Activated CD8-positive, alpha-beta memory T cell treated with anti-CD3 and anti-CD28 coated beads for 36 hours (primary cell): ENCODE data around the gene TMUB2. TPM values are rescaled to one million over a fixed set of nuclear protein-coding genes. Genes with fewer than 3 reads are reported as not detected.
"Not testable (repeated sequence)": the region's sequence is repeated elsewhere in the genome, so short reads cannot be mapped to it uniquely, and the experiment has no call there.

ENCODE experiments used
- CTCF ChIA-PET: fragments of 350-600 bp; sonication (Branson Sonifier 250); formaldehyde crosslinking; loops from one replicate; lab custom pipeline; 2021; ENCODE audit warnings: antibody characterized with exemption; lab: Charles Lee
- POLR2A ChIA-PET: fragments of 350-600 bp; sonication (Branson Sonifier 250); formaldehyde crosslinking; loops from one replicate; lab custom pipeline; 2021; ENCODE audit warnings: antibody characterized with exemption; lab: Charles Lee
- total RNA-seq, 2 experiments: library from RNA; stranded (reverse); gene quantifications; one replicate each; pipeline ENCODE4 v1.2.3, GENCODE V29; 2021

Gene TMUB2
- total RNA-seq, 2 experiments from 2014 or later, result 17.6 to 17.8 TPM

DNA sequence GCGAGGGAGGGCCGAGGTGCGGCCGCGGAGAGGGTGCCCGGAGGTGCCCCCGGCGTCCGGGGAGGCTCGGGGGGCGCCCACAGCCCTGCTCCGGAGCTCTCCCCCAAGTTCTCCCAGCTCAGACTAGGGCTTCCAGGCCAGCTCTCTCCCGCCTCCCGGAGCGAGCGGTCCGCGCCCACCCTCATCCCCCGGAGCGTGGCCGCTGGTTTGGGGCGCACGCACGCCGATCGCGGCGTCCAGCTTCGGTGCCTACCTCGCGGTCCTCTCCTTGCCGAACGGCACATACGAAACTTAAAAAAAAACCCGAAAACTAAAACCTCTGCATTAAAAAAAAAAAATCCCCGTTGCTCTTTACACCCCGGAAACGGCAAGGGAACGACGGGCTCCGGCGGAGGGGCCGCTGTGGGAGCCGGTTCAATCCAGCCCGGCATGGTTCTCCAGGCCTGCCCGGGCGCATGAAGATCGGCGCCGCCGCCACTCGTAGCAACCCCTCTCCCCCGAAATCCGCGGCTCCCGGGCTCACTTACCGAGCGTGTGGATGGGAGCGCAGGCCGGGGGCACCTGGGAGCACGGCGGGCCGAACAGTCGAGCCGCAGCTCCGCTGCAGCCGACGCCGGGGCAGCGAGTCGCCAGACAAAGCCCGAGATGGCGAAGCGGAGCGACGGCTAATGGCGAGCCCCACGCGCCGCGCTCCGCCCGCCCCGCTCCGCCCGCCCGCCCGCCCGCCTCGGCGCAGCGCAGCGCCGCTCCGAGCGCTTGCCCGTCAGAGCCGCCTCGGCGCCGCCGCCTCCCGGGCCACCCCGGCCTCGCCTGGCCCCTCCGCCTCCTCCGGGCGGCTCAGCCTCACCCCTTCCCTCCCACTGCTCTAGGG, 33.7 kb downstream of the TMUB2 start:
- ChIA-PET POLR2A (interaction anchor here (0.5 to 5.4 kb wide), 14 partner anchors 8 to 206 kb away, joined by 3 to 47 read pairs (median 4); partner anchors contain the start of genes GRN, RUNDC3A, SLC25A39 and TMUB2), CTCF (interaction anchor here (0.6 to 7.3 kb wide), 12 partner anchors 10 to 151 kb away, joined by 3 to 47 read pairs (median 4); partner anchors contain the start of genes RUNDC3A and TMUB2)

DNA sequence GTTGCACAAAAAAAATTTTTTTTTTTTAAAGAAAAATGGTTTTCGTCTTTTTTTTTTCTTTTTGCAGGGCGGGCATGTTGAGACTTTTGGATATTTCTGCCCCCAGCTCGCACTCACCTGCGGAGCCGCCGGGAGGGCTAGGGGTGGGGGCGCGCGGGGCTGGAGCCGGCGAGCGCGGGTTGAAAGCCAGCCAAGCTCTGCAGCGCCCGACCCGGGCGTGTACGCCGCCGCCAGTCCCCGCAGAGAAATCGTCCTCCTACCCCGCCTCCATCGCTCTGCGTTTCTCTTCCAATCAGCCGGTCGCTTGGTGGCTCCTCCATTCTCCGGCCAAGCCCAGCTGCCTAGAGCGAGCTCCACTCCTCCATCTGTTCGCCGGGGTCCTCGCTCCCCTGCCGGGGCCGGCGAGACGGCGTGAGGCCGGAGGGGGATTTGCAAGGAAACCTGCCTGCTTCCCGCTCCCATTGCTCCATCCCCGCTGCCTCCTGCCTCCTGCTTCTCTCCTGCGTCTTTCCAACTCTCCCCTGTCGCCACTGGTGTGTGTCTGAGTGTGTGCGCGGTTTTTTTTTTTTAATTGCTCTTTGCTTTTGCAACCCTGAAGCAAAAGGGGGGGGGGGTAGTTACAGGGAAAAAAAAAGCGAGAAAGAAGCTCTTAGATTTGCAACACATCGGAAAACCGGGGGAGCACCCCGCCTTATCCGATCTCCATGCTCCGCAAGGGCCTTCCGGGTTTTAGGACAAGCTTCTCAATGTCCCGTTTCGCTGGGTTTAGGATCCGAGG, 34.5 kb downstream of the TMUB2 start:
- POLR2A ChIA-PET, result interaction anchor here (0.5 to 5.4 kb wide), 26 partner anchors 11 to 1359 kb away, joined by 3 to 47 read pairs (median 4); partner anchors contain the start of genes ATXN7L3, GRN, HDAC5 and RUNDC3A
- CTCF ChIA-PET, result interaction anchor here (0.6 to 7.3 kb wide), 17 partner anchors 9 to 539 kb away, joined by 3 to 47 read pairs (median 3); partner anchors contain the start of genes RUNDC3A and TMUB2

DNA sequence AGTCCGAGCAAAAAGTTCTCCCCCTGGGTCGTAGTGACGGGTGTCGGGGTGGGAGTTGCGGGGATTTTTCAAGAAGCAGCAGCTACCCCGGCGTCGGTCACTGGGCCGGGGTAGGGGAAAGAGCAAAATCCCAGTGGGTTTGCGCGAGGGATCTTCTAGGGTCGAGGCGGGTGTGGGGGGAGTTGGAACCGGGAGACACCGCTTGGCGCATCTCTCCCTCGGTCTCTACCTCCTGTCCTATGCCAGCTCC, 35.0 kb downstream of the TMUB2 start:
- ChIA-PET POLR2A (interaction anchor here (0.6 to 5.4 kb wide), 22 partner anchors 11 to 930 kb away, joined by 3 to 47 read pairs (median 4); partner anchors contain the start of genes ATXN7L3, GRN, HDAC5 and RUNDC3A), CTCF (interaction anchor here (0.6 to 7.3 kb wide), 14 partner anchors 9 to 540 kb away, joined by 3 to 47 read pairs (median 4); partner anchors contain the start of genes RUNDC3A and TMUB2)

DNA sequence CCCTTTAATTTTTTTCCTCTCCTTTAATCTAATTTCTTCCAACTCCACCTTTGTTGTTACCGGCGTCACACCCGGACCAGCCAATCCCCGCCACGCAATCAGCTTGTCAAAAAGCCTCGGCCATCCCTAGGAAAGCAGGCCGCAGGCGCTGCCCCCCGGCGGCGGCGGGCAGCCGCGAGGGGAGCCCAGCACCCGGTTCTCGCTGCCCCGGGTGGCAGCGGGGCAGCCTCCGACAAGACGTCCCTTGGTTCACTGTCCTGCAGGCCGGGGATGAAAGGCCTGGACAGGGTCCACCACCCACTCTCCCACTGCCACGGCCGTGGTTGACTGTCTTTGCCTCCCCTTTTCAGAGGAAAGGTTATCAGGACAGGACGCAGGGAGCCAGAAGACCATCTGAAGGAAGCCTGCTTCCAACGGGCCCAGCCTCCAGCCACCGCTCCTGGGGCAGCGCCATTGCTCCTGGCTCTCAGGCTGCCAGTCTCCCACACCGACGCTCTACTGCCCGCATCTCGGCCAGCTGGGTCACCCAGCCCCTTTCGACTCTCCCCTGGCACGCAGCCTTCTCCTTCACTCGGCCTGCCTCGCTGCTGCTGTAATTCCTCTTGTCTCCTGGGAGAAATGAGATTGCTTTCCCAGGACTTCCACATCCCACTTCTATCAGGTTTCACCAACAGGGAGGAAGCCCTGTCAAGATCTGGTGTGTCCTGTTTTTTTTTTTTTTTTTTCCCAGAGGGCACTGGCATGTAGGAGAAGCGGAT, 35.5 kb downstream of the TMUB2 start:
- ChIA-PET POLR2A (interaction anchor here (0.6 to 5.4 kb wide), 21 partner anchors 12 to 929 kb away, joined by 3 to 47 read pairs (median 4); partner anchors contain the start of genes ATXN7L3, GRN, HDAC5 and SLC25A39), CTCF (interaction anchor here (0.6 to 7.3 kb wide), 10 partner anchors 8 to 540 kb away, joined by 3 to 47 read pairs (median 4); partner anchors contain the start of gene TMUB2)

DNA sequence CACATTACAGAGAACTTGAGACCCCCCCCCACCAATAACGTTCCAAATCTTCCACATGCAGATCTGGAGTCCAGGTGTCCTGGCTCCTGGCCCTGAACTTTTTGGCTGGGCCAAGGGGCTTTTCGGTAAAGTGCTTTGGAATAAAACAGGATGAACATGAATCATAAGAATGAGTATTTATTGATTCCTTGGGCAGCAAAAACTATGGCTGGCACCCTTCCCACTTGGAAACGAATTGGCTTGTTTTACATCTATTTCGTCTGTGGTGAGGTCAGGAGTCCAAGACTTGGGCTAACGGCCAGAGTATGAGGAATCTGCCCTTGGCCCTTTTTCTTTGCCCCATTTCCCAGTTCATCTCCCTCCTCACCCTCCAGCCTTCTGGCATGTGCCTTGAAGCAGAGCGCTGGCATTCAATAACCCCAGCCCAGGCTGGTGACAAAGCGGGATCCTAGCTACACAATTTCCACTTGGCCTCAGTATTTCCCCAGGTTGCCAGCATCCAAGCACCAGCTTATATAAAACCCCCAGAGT, 36.8 kb downstream of the TMUB2 start:
- POLR2A ChIA-PET, result no interaction called here
- CTCF ChIA-PET, result interaction anchor here (2.1 kb wide), 1 partner anchor 13 kb away, joined by 7 read pairs; no protein-coding TSS in a partner anchor

DNA sequence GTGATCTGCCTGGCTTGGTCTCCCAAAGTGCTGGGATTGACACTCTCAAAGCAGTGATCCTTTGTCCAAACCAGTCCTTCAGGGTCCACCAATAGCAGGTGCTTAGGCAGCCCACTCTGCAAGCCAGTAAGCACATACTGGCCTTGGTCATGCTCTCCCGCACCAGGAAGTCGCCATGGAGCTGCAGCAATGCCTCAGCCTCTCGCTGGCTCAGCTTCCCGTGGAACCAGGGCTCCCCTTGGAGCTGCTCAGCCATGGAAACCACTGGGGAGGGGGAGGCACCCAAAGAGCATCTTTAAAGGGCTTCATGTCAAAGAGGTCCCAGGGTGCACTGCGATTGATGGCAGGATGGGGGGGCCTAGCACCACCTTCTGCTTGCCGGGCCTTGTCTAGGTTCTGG, 42.3 kb downstream of the TMUB2 start:
- ChIA-PET POLR2A (interaction anchor here (0.6 kb wide), 1 partner anchor 88 kb away, joined by 4 read pairs; no protein-coding TSS in a partner anchor), CTCF (interaction anchor here (1.0 kb wide), 1 partner anchor 117 kb away, joined by 3 read pairs; the partner anchor contains the start of gene GRN)

DNA sequence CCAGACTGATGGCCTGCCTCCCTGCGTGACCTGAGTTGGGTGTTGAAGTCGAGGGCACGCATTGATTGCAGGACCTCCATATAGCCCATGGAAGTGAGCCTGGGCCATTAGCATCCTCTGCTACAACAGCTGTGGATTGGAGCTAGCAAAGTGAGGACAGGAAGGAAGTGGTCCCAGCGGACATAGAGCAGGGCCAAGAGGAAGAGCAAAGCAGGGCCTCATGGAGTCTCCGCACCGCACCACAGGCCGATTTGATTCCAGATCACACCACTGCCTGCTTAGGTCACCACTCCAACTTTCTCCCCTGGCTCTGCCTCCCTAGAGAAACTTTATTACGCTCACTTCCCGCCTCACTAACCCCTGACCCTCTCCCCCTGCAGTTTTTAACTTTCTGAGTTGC, 43.4 kb downstream of the TMUB2 start:
- POLR2A ChIA-PET, result no interaction called here

DNA sequence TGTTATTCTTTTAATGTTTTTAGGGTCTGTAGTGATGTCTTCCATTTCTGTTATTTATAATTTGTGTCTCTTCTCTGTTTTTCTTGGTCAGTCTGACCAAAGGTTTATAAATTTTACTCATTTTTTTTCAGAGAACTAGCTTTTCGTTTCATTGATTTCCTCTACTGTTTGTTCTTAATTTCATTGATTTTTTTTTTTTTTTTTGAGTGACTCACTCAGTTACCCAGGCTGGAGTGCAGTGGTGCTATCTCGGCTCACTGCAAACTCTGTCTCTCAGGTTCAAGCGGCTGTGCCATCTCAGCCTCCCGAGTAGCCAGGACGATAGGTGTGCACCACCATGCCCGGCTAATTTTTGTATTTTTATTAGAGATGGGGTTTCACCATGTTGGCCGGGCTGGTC, 45.3 kb downstream of the TMUB2 start:
- POLR2A ChIA-PET, result no interaction called here
- CTCF ChIA-PET, result interaction anchor here (0.6 kb wide), 1 partner anchor 10 kb away, joined by 4 read pairs; no protein-coding TSS in a partner anchor

More for the DNA sequence above, 43.4 kb downstream of the TMUB2 start:
- CTCF ChIA-PET, result interaction anchor here (1.8 kb wide), 1 partner anchor 9 kb away, joined by 6 read pairs; no protein-coding TSS in a partner anchor

DNA sequence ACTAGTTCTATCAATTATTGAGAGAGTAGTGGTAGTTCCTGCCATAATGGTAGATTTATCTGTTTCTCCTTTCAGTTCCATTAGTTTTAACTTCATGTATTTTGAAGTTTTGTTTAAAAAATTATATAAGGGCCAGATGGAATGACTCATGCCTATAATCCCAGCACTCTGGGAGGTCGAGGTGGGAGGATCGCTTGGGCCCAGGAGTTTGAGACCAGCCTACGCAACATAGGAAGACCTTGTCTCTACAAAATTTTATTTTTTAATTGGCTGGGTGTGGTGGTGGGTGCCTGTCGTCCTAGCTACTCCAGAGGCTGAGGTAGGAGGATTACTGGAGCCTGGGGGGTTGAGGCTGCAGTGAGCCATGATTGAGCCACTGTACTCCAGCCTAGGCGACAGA, 46.8 kb downstream of the TMUB2 start:
- CTCF ChIA-PET, result interaction anchor here (0.7 kb wide), 1 partner anchor 8 kb away, joined by 3 read pairs; no protein-coding TSS in a partner anchor
- POLR2A ChIA-PET, result no interaction called here

DNA sequence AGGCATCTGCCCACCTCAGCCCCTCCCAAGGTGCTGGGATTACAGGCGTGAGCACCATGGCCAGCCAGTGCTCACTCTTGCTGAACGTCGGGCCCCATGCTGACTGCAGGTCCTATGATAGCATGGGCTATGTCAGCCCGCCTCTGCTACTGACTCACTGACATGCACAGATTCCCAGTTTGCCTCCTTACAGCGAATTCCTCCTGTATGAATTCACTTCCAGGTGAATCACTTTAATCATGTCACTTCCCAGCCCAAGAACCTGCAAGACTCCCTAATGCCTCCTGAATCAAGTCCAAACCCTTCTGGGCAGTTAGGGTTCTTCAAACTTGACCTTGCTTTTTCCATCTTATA, 48.8 kb downstream of the TMUB2 start:
- POLR2A ChIA-PET, result no interaction called here
- CTCF ChIA-PET, result interaction anchor here (0.6 kb wide), 1 partner anchor 10 kb away, joined by 3 read pairs; no protein-coding TSS in a partner anchor

DNA sequence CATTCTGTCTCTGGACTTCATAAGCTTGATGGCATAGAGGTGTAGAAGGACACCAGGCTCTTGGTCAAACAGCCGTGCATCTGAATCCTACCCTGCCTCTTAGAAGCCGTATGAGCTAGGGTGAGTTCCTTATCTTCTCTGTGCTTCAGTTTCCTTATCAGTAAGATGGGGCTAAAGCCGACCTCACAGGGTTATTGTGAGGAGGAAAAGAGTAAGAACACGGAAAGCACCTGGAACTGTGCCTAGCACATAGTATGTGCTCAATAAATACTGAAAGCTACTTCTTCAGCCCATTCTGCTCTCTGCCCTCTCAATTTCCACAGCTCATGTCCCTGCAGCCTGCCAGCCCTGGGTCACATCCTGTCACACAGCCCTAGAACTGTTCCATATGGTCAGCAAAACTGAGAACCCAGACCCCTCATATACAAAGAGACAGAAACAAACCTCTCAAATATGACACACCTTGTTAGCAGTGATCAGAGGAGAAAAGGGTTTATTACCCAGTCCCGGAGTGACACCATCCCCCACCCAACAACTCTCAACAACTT, 49.7 kb downstream of the TMUB2 start:
- CTCF ChIA-PET, result no interaction called here
- POLR2A ChIA-PET, result no interaction called here

DNA sequence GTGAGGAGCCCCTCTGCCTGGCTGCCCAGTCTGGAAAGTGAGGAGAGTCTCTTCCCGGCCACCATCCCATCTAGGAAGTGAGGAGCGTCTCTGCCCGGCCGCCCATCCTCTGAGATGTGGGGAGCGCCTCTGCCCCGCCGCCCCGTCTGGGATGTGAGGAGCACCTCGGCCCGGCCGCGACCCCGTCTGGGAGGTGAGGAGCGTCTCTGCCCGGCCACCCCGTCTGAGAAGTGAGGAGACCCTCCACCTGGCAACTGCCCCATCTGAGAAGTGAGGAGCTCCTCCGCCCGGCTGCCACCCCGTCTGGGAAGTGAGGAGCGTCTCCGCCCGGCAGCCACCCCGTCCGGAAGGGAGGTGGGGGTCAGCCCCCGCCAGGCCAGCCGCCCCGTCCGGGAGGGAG, 51.1 kb downstream of the TMUB2 start:
- CTCF ChIA-PET, POLR2A ChIA-PET: not testable (repeated sequence)

DNA sequence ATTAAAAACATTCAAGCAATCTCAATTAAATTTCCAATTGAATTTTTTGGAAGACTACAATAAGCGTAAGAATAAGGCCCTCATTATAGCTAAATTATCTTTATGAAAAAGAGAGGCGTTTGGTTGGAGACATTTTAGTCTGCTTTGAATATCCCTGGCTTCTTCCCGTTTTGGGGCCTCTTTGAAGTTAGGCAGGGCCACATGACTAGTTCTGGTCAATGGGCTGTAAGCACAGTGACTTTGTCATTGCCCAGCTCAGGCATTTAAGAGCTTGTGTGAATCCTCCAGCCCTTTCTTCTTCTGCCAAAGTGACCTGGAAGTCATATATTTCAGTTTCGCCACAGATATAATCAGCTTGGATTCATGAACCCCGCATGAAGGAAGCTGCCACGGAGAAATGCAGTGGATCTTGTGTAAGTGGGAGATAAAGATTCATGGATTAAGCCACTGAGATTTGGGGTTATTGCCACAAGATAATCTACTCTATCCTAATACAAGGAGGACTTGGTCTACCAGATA, 54.4 kb downstream of the TMUB2 start:
- ChIA-PET POLR2A (interaction anchor here (0.7 kb wide), 1 partner anchor 76 kb away, joined by 8 read pairs; no protein-coding TSS in a partner anchor), CTCF (interaction anchor here (0.6 kb wide), 2 partner anchors 12 to 155 kb away, joined by 4 read pairs; no protein-coding TSS in a partner anchor)

Other genes starting within 250 kb of the TMUB2 start
- gene PPY, start 244.5 kb upstream of the TMUB2 start, total RNA-seq, result not detected
- not detected for gene PYY, start 233.0 kb upstream of the TMUB2 start, total RNA-seq
- gene NAGS, start 182.3 kb upstream of the TMUB2 start, total RNA-seq, result 1 to 10 TPM in 1 of 2 experiments, under 1 TPM in 1; 0.63 to 1.1 TPM
- 10 to 100 TPM; 29.5 to 31.0 TPM for gene TMEM101, start 172.0 kb upstream of the TMUB2 start, total RNA-seq
- 10 to 100 TPM; 91.3 to 95.4 TPM for gene LSM12, start 120.3 kb upstream of the TMUB2 start, total RNA-seq
- 10 to 100 TPM; 36.5 to 37.8 TPM for gene G6PC3, start 116.2 kb upstream of the TMUB2 start, total RNA-seq
- gene HDAC5, start 63.3 kb upstream of the TMUB2 start, total RNA-seq, result 10 to 100 TPM; 18.9 to 20.7 TPM
- 10 to 100 TPM; 16.7 to 17.5 TPM for gene HROB, start 45.0 kb upstream of the TMUB2 start, total RNA-seq
- under 1 TPM; 0.15 to 0.23 TPM for gene ASB16, start 16.3 kb upstream of the TMUB2 start, total RNA-seq
- 100 to 1,000 TPM; 102 to 104 TPM for gene ATXN7L3, start 12.9 kb downstream of the TMUB2 start, total RNA-seq
- gene UBTF, start 32.7 kb downstream of the TMUB2 start, total RNA-seq, result 100 to 1,000 TPM; 170 to 175 TPM
- gene SLC4A1, start 81.2 kb downstream of the TMUB2 start, total RNA-seq, result not detected
- under 1 TPM in 1 of 2 experiments, not detected in 1; 0.34 TPM for gene RUNDC3A, start 121.6 kb downstream of the TMUB2 start, total RNA-seq
- gene SLC25A39, start 137.9 kb downstream of the TMUB2 start, total RNA-seq, result 100 to 1,000 TPM; 171 to 176 TPM
- 10 to 100 TPM; 42.6 to 46.7 TPM for gene GRN, start 158.3 kb downstream of the TMUB2 start, total RNA-seq
- gene FAM171A2, start 176.9 kb downstream of the TMUB2 start, total RNA-seq, result under 1 TPM; 0.19 to 0.36 TPM
- gene ITGA2B, start 202.7 kb downstream of the TMUB2 start, total RNA-seq, result under 1 TPM; 0.23 to 0.31 TPM